ENCODE measurements around the gene AUH.

DNA sequence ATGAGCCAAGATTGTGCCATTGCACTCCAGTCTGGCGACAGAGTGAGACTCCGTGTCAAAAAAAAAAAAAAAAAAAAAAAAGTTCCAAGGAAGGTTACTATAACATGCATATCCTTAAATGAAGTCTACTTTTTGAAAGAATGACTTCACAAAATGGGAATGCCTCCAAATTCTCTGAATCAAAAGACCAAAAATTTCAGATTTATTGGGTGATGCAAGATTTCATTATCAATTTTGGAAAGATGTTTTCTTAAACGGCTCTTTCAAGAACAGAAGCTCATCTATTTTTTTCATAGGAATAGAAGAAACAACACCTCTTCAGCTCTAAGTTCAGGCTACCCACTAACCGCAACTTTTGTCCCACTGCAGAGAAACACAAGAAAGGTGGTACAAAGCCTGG lies 69.9 kb downstream of the AUH start:
- TF ChIP-seq FOXM1 (IDR thresholded peaks at IDR 0.05; ENCODE audit: borderline replicate concordance) (no peak), SUZ12 (IDR thresholded peaks at IDR 0.05) (no peak), TARDBP (IDR thresholded peaks at IDR 0.05) (no peak), L3MBTL2 (conservative IDR thresholded peaks at IDR 0.05) (no peak), LEF1 (IDR thresholded peaks at IDR 0.05; ENCODE audit: borderline replicate concordance) (no peak), BHLHE40 (IDR thresholded peaks at IDR 0.05; ENCODE audit: borderline replicate concordance) (no peak), SP1 (IDR thresholded peaks at IDR 0.05) (no peak), ELF4 (IDR thresholded peaks at IDR 0.05) (no peak), ZNF384 (IDR thresholded peaks at IDR 0.05) (no peak), HDGF (IDR thresholded peaks at IDR 0.05; ENCODE audit: borderline replicate concordance) (no peak), FOXK2 (IDR thresholded peaks at IDR 0.05) (no peak)

Measured in HEK293T (cell line).